Esophagus mucosa (tissue), 1 donor: ENCODE results near the gene CCNT1. TPM values are rescaled to one million over a fixed set of nuclear protein-coding genes. Genes with fewer than 3 reads are reported as not detected.
"Not testable (repeated sequence)": the region's sequence is repeated elsewhere in the genome, so short reads cannot be mapped to it uniquely, and the experiment has no call there.

Experiments used
- ATAC-seq: fragments of 200-7000 bp; cut with Tn5 transposase; one replicate; pipeline ENCODE4 v1.9.1; 2020
- total RNA-seq: library from RNA; stranded (reverse); gene quantifications from one replicate; pipeline ENCODE4 v1.2.4, GENCODE V29; 2023
- donor health status: DM: yes; HTN: yes; CAD: no.

The CCNT1 gene
- total RNA-seq = 17.9 TPM

GRCh38 chr12:48716493-48717251 lies at the start of gene CCNT1:
CCNT1 (minus strand) TSS chr12:48716707; CDS start chr12:48716675, 32 bp downstream.
- peak; percentile 98 for ATAC-seq

- ATAC-seq = no peak
Observed at GRCh38 chr12:48765753-48766162, 49.3 kb upstream of the CCNT1 start.

DNA sequence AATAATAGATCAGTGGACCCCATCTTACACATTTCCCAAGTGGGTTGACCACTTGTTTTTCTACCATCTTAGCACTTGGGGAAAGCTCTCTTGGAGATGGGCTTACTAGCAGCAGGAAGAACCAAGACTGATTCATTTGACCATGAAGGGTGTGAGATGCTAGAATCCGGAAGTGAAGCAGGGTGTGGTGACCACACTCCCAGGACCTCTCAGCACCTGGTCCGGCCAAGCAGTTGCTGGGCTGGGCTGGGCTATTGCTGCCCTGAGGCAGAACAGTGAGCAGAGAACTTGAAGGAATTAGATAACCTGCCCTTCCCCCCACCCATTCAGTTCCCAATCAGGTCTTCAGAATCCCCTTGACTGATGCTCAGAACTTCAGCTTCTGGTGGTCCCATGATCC lies 48.0 kb upstream of the CCNT1 start:
- peak; percentile 76 for ATAC-seq

- no peak for ATAC-seq
Observed at GRCh38 chr12:48758737-48759136, 42.2 kb upstream of the CCNT1 start.

DNA sequence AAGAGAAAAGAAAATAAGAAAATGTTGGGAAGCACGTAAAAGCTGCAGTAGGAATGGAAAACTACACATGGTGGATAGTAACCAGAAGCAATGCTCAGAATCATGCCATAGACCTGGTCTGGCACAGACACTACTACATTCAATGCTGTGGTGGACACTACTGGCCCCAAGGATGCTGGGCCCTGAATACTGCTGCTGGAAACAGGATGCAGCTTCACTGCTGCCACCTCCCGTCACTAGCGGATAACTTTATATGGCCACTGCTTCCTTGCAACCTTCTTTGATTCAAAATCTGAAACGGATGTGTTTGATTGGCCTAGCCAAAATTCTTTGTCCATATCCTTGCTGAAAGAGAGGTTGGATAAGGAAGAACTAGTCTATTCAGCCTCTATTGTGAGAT lies 41.7 kb upstream of the CCNT1 start:
- ATAC-seq = no peak

DNA sequence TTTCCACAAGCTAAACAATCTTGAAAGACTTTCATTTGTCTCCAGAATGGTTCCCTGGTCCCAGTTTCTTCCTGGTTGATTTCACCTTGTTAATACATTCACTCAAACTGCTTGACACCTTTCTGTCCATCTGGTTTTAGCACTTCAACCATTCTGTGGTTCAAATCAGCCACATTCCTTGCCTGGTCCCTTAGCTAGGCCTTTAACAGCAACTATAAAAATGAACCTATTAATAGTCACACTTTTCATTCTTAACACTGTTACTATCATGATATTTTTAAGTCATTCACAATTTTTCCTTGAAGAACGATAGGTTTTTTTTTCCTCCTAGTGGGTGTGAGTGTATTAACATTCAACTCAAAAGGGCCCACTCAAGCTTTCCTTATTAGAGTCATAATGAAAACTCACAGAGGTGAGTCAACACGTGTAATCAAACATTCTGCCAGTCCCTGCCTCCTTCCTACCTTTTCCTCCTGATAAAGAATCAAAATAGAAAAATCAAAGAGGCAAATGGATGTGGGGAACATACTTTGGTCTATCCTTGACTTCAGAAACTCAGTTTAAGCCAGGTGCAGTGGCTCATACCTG lies 34.4 kb upstream of the CCNT1 start:
- ATAC-seq = no peak

DNA sequence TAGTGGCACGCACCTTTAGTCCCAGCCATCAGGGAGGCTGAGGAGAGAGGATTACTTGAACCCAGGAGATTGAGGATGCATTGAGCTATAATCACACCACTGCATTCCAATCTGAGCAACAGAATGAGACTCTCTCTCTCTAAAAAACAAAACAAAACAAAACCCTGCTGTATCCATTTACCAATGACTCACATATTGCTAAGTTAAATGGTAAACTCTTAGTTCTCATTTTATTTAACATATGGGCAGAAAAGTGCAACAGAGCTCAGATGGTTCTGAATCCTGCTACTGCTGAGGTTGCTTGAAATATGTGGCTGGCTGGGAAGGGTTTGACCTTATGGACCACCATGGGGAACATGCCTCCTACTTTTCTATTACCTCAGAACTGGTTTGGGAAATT lies 33.7 kb upstream of the CCNT1 start:
- ATAC-seq = no peak

GRCh38 chr12:48744251-48745008 lies 27.9 kb upstream of the CCNT1 start:
- ATAC-seq = no peak

GRCh38 chr12:48739618-48740269 lies 23.2 kb upstream of the CCNT1 start:
- ATAC-seq = no peak

DNA sequence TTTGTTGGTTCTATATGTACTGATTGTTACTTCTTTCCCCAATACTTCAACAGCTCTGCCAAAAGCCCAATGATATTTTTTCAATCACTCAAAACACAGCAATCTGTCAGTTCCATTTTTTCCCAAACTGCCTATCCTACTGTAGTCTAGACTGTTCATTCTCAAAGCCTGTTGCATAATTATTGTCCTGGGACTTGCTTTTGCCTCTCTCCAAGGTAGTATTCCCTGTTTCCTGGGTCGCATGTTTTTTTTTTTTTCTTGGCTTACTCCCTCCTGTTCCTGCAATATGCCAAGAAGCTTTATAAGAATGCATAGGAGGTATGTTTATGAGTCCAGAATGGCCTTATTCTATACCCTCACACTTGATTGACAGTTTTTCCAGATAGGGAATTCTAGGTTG lies 19.9 kb upstream of the CCNT1 start:
- no peak for ATAC-seq

GRCh38 chr12:48728807-48729206 lies 12.3 kb upstream of the CCNT1 start:
- ATAC-seq = no peak

- not testable (repeated sequence) for ATAC-seq
Observed at GRCh38 chr12:48720737-48721136, 4.2 kb upstream of the CCNT1 start.

- not testable (repeated sequence) for ATAC-seq
Observed at GRCh38 chr12:48720171-48720570, 3.7 kb upstream of the CCNT1 start.

GRCh38 chr12:48719002-48719401 lies 2.5 kb upstream of the CCNT1 start:
- ATAC-seq = not testable (repeated sequence)

DNA sequence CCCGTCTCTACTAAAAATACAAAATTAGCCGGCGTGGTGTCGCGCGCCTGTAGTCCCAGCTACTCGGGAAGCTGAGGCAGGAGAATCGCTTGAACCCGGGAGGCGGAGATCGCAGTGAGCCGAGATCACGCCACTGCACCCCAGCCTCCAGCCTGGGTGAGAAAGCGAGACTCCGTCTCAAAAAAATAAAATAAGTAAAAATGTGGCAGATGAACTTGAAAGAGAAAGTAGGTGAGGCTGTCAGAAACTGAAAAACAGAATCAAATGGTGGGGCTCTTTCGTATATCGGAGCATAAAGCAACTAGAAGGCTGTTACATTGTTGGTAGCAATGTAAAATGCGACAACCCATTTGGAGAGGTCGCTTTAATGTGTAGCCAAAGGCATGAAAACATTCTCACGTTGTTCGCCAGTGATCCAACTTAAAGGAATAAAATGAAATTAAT lies 767 bp upstream of the CCNT1 start:
- ATAC-seq = no peak

DNA sequence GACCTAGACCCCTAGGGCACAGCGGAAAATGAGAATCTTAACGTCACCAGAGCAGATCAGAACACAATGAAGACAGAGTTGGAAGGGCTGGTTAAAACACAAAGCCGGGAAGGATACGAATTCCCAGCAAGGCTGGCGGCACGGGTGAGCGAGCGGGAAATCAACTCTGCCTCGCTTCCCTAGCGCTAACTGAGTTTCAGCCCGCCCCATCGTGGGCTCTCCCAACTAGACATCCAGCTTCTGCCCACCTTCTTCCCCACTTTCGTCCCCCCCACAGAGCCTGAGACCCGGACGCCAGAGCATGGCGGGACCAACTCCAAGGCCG lies 377 bp downstream of the CCNT1 start:
- ATAC-seq = peak; percentile 5

DNA sequence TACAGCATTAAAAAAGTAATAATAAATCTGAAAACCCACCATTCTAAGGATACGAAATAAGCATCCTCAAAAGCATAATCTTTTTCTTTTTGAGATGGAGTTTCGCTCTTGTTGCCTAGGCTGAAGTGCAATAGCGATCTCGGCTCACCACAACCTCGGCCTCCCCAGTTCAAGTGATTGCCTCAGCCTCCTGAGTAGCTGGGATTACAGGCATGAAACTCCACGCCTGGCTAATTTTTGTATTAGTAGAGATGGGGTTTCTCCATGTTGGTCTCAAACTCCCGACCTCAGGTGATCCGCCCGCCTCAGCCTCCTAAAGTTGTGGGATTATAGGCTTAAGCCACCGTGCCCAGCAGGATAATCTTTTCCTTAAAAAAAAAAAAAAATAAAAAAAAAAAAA lies 4.3 kb downstream of the CCNT1 start:
- no peak for ATAC-seq

DNA sequence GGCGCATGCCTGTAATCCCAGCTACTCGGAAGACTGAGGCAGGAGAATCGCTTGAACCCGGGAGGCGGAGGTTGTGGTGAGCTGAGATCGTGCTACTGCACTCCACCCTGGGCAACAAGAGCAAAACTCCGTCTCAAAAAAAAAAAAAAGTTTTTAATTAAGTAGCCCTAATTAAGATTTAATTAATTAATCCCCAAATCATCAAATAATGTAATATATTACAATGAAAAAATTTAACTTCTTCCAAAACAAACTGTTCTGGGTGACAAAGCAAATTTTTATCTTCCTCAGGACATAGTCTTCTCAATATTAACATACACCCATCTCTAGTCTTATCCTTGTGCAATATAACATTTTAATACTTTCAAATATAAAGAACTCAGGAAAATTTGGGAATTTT lies 17.7 kb downstream of the CCNT1 start:
- not testable (repeated sequence) for ATAC-seq

DNA sequence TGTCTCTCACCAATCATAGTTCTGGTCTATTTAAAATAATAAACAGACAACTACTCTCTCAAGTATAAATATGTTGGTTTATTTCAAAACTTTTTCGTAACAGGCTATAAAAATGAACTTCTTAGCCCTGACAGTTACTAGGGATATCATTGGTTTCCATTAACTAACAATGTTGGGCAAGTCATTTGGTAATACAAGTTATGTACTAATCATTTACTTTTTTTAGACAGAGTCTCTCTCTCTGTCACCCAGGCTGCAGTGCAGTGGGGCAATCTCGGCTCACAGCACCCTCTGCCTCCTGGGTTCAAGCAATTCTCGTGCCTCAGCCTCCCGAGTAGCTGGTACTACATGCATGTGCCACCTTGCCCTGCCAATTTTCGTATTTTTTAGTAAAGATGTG lies 19.9 kb downstream of the CCNT1 start:
- ATAC-seq = no peak

- ATAC-seq = no peak
Observed at GRCh38 chr12:48695859-48696258, 20.6 kb downstream of the CCNT1 start.

GRCh38 chr12:48694038-48694437 lies 22.5 kb downstream of the CCNT1 start:
- ATAC-seq = no peak

DNA sequence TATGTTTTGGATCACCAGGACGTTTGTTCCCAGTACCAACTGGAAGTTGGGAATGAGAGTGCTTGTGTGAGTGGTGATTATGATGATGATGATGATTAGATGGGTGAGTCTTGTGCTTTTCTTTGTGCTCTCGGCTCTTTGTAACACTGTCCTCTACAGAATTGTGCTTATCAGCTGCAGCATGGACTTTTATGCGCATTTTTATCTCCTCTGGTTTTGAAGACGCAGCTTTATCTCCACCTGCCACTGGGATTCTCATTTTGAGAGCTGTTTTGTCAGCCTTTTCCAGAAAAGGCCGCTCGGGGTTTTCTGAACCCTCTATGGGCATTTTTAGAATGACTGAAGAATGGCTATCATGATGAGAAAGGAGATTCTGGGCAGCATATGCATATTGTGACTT lies 22.9 kb downstream of the CCNT1 start:
- no peak for ATAC-seq

DNA sequence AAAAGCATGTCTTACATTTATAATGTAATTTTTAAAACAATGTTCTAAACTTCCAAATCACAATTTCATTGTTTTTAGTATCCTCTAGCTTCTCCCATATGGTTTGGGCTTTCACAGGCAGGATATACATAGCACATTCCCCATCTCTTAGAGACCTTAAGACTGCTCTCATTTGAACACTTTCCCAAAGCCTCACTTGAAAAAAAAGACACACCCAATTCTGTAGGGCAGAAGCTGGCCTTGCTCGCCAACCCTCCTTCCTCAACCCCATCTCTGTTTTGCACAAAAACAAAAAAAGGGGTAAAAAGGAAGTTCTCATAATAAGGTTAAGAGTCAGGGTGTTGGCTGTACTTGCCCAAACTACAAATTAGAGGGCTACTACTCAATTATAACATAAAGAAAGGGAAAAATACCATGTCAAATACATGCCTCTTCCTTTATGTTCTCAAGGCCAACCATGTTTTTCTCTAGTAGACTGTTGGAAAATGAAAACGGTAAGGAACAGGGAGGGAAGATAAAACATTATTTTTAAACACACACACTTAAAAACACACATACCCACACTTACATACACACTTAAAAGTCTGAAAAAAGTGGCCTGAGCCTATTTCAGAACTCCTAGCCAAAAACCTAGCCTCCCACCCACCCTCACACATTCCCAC lies 24.6 kb downstream of the CCNT1 start:
- ATAC-seq = no peak
